ENCODE results near the gene TSPAN14. TPM values are rescaled to one million over a fixed set of nuclear protein-coding genes. Genes with fewer than 3 reads are reported as not detected.

TSPAN14 gene
- total and polyA plus RNA-seq, 2 donors (not counting 1 experiment from before 2014, with no cell fraction given), result 12.1 to 50.0 TPM

DNA sequence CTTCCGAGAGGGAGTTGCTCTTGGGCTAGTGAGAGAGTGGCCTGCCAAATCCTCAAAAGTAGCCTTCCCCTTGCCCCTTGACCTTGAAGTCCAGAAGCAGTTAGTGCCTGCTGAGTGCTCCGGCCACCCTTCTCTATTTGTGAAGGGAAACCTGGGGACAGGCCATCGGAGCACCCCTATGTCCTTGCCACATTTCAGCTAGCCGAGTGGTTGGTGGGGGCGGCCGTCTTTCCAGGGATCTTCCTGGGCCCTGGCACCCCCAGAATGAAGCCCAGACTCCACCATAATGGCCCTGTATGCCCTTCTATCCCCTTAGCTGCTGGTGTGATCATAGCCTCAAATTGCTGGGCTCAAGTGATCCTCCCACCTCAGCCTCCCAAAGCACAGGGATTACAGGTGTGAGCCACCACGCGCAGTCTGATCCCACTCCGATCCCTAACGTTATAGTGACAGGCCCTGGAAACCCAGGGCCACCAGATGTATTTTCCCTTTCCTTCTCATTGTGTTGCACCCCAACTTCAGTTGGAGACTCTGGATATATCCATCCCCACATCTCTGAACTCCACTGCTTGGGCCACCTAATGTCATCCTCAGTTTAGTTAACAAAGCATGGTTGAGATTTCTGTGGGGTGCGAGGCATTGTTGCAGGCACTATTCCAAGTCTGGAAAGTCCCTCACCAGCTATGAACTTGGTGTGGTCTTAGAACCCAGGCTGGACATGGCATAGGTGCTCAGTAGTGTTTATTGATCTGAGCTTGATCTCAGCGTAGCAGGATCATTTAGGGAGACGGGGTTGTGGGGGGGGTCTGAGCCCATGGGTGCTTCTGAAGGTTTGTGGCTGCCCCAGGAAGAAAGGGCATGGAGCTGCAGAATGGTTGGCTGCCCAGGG is 1.6 kb downstream of the TSPAN14 start:
- TF ChIP-seq CTCF (conservative IDR thresholded peaks at IDR 0.05 in 1 of 2, IDR thresholded peaks at IDR 0.05 in 1 of 2; ENCODE audit: low read depth in 1 of 2, low read length in 2 of 2) (no peak), EZH2 (IDR thresholded peaks at IDR 0.05; ENCODE audit: low read length, missing control alignments) (no peak)
- Histone ChIP-seq H2AFZ (ENCODE audit: low read length) (no peak overlapping the region), H3K27ac (ENCODE audit: insufficient read depth, low read length) (peak overlapping the region; percentile 31), H3K4me1 (ENCODE audit: control insufficient read depth, extremely low read depth, insufficient read depth, low read length) (peaks cover 18% of the 10 kb centered on the region), H3K9ac (ENCODE audit: insufficient read depth, low read length) (peak overlapping the region; percentile 86), H4K20me1 (ENCODE audit: control insufficient read depth, extremely low read depth, insufficient read depth, low read length) (no peaks in the 10 kb centered on the region), H3K79me2 (ENCODE audit: control insufficient read depth, insufficient read depth, low read length) (peaks cover 57% of the 10 kb centered on the region), H3K9me3 (ENCODE audit: control insufficient read depth, insufficient read depth, low read depth, low read length) (no peaks in the 10 kb centered on the region), H3K27me3 (ENCODE audit: control insufficient read depth, insufficient read depth, low read length) (peaks cover 2% of the 10 kb centered on the region), H3K4me3 (replicated peaks in 1 of 4; ENCODE audit: control extremely low read depth in 1 of 4, insufficient read depth in 1 of 4, low read depth in 3 of 4, low read length in 4 of 4) (peak overlapping the region; percentile 65 to 82 (median 72)), H3K36me3 (ENCODE audit: control insufficient read depth, insufficient read depth, low read length) (no peaks in the 10 kb centered on the region), H3K4me2 (ENCODE audit: extremely low read depth, insufficient read depth, low read length) (peak overlapping the region; percentile 83)
- DNase-seq (ENCODE audit: low read depth in 2 of 2), result no peak

DNA sequence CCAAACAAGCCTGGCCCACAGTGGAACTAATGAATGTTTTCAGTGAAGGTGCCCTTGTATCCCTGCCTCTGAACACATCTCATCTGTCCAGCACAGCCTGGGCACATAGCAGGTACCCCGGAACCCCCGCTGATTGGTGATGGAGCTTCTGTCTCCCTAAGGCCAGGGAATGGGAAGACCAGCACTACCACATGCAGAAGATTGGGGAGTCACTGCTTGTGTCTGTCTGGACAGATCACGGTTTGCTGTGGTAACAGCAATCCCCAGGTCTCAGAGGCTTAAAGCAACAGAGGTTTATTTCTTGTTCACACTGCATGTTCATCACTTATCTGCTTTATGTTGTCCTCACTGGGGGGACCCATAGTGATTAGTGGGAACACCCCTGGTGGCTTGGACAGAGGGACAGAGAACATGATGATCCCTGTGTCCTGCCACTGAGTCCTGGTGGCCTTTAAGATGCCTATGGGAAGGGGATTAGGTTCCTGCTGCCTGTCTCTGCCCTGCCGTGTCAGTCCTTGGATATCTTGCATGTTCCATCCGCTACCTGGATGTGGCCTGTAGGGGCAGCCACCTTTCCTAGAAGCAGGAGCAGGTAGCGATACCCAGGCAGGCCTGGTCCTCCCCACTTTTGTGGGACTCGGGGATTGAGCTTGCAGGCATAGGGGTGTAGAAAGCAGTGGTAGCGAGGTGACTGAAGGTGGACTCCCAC is 3.6 kb downstream of the TSPAN14 start:
- no peak overlapping the region for H2AFZ ChIP-seq (ENCODE audit: low read length)
- no peaks in the 10 kb centered on the region for H3K9me3 ChIP-seq (ENCODE audit: control insufficient read depth, insufficient read depth, low read depth, low read length)
- no peak overlapping the region for H3K9ac ChIP-seq (ENCODE audit: insufficient read depth, low read length)
- no peaks in the 10 kb centered on the region for H4K20me1 ChIP-seq (ENCODE audit: control insufficient read depth, extremely low read depth, insufficient read depth, low read length)
- H3K79me2 ChIP-seq (ENCODE audit: control insufficient read depth, insufficient read depth, low read length), result peaks cover 71% of the 10 kb centered on the region
- H3K4me2 ChIP-seq (ENCODE audit: extremely low read depth, insufficient read depth, low read length), result no peak overlapping the region
- no peak for TF ChIP-seq CTCF (conservative IDR thresholded peaks at IDR 0.05 in 1 of 2, IDR thresholded peaks at IDR 0.05 in 1 of 2; ENCODE audit: low read depth in 1 of 2, low read length in 2 of 2)
- TF ChIP-seq EZH2 (IDR thresholded peaks at IDR 0.05; ENCODE audit: low read length, missing control alignments), result no peak
- H3K4me3 ChIP-seq (replicated peaks in 1 of 4; ENCODE audit: control extremely low read depth in 1 of 4, insufficient read depth in 1 of 4, low read depth in 3 of 4, low read length in 4 of 4), result no peak overlapping the region
- H3K27ac ChIP-seq (ENCODE audit: insufficient read depth, low read length), result no peak overlapping the region
- DNase-seq (ENCODE audit: low read depth in 2 of 2), result no peak
- no peaks in the 10 kb centered on the region for H3K36me3 ChIP-seq (ENCODE audit: control insufficient read depth, insufficient read depth, low read length)
- H3K27me3 ChIP-seq (ENCODE audit: control insufficient read depth, insufficient read depth, low read length), result no peaks in the 10 kb centered on the region
- H3K4me1 ChIP-seq (ENCODE audit: control insufficient read depth, extremely low read depth, insufficient read depth, low read length), result peaks cover 27% of the 10 kb centered on the region

GRCh38 chr10:80458263-80458625 is 4.1 kb downstream of the TSPAN14 start:
- Histone ChIP-seq H3K36me3 (ENCODE audit: control insufficient read depth, insufficient read depth, low read length) (no peaks in the 10 kb centered on the region), H3K4me3 (replicated peaks in 1 of 4; ENCODE audit: control extremely low read depth in 1 of 4, insufficient read depth in 1 of 4, low read depth in 3 of 4, low read length in 4 of 4) (no peak overlapping the region), H4K20me1 (ENCODE audit: control insufficient read depth, extremely low read depth, insufficient read depth, low read length) (no peaks in the 10 kb centered on the region), H3K27me3 (ENCODE audit: control insufficient read depth, insufficient read depth, low read length) (no peaks in the 10 kb centered on the region), H3K4me1 (ENCODE audit: control insufficient read depth, extremely low read depth, insufficient read depth, low read length) (peaks cover 30% of the 10 kb centered on the region), H3K9me3 (ENCODE audit: control insufficient read depth, insufficient read depth, low read depth, low read length) (no peaks in the 10 kb centered on the region), H3K4me2 (ENCODE audit: extremely low read depth, insufficient read depth, low read length) (no peak overlapping the region), H3K27ac (ENCODE audit: insufficient read depth, low read length) (no peak overlapping the region), H3K9ac (ENCODE audit: insufficient read depth, low read length) (no peak overlapping the region), H3K79me2 (ENCODE audit: control insufficient read depth, insufficient read depth, low read length) (peaks cover 71% of the 10 kb centered on the region), H2AFZ (ENCODE audit: low read length) (no peak overlapping the region)
- DNase-seq (ENCODE audit: low read depth in 2 of 2), result no peak
- TF ChIP-seq CTCF (conservative IDR thresholded peaks at IDR 0.05 in 1 of 2, IDR thresholded peaks at IDR 0.05 in 1 of 2; ENCODE audit: low read depth in 1 of 2, low read length in 2 of 2), result no peak
- no peak for TF ChIP-seq EZH2 (IDR thresholded peaks at IDR 0.05; ENCODE audit: low read length, missing control alignments)
